Effector memory CD8-positive, alpha-beta T cell (primary cell): Measurements from ENCODE around the gene DBI.

Experiments used
- ATAC-seq: fragments of 150-1000 bp; cut with Tn5 transposase; replicated peaks from 2 replicates; pipeline ENCODE4 v1.10.0; 2021; ENCODE audit warnings: mild to moderate bottlenecking, moderate library complexity
- DNase-seq, 3 experiments: peaks; one replicate each; pipeline ENCODE4 v3.0.0; 2021
- H3K27ac Mint-ChIP-seq, 2 donors: one replicate each; pipeline ENCODE4 v1.8.0; 2022; ENCODE audit warnings: mild to moderate bottlenecking in 2 of 2, mixed read lengths in 2 of 2, moderate library complexity in 2 of 2
- H3K27me3 Mint-ChIP-seq, 2 donors: one replicate each; pipeline ENCODE4 v1.8.0; 2022; ENCODE audit warnings: mixed read lengths in 2 of 2
- H3K36me3 Mint-ChIP-seq: one replicate; pipeline ENCODE4 v1.8.0; 2022; ENCODE audit warnings: mild to moderate bottlenecking, moderate library complexity, mixed read lengths; ENCODE audit not compliant: insufficient read depth
- H3K4me1 Mint-ChIP-seq, 2 donors: one replicate each; pipeline ENCODE4 v1.8.0; 2022; ENCODE audit warnings: low read depth in 2 of 2, mixed read lengths in 2 of 2
- H3K4me3 Mint-ChIP-seq, 2 donors: one replicate each; pipeline ENCODE4 v1.8.0; 2022; ENCODE audit warnings: mild to moderate bottlenecking in 2 of 2, mixed read lengths in 2 of 2, moderate library complexity in 2 of 2
- H3K9me3 Mint-ChIP-seq, 2 donors: one replicate each; pipeline ENCODE4 v1.8.0; 2022; ENCODE audit warnings: mixed read lengths in 2 of 2

Gene DBI

DNA sequence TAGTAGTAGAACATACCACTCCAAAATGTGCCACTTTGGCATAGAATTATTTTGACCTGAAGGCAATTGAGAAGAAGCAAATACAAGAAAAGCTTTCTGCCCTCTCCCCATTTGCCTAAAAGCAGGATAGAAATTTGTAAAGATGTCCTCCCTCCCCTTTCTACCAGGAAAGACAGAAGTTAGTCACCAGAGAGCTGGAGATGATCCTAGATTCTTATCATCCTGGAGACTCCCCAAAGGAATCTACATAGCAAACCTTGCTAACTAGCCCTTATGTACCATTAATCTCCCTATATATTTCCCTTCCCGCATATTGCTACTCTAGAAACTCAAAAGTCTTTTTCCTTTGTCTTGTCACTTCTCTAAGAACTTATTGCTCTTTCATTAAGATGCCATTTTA is 52.3 kb downstream of the DBI start:
- Mint-ChIP-seq H3K9me3 (no peaks in the 10 kb centered on the region), H3K27ac (no peak overlapping the region), H3K36me3 (no peaks in the 10 kb centered on the region), H3K4me1 (no peaks in the 10 kb centered on the region), H3K4me3 (no peak overlapping the region), H3K27me3 (peaks cover 38 to 60% of the 10 kb centered on the region in 2 donors)
- ATAC-seq (no peak), DNase-seq (no peak)

DNA sequence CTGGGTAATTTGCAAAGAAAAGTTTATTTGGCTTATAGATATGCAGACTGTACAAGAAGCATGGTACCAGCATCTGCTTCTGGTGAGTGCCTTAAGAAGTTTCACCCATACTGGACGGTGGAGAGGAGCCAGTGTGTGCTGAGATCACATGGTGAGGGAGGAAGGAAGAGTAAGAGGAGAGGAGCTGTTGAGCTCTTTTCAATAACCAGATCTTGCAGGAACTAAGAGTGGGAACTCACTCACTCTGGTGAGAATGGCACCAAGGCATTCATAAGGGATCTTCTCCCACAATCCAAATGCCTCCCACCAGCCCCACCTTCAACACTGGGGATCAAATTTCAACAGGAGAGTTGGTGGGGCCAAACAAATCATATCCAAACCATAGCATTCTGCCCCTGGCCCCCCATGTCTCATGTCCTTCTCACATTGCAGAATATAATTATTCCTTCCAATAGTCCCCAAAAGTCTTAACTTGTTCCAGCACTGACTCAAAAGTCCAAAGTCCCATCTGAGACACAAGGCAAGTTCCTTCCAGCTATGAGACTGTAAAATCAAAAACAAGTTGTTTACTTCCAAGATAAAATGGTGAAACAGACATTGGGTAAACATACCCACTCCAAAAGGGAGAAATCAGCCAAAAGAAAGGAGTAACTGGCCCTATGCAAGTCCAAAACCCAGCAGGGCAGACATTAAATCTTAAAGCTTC is 53.2 kb downstream of the DBI start:
- Mint-ChIP-seq H3K4me1 (no peaks in the 10 kb centered on the region), H3K36me3 (no peaks in the 10 kb centered on the region), H3K9me3 (no peaks in the 10 kb centered on the region), H3K4me3 (no peak overlapping the region), H3K27me3 (peaks cover 46 to 69% of the 10 kb centered on the region in 2 donors), H3K27ac (no peak overlapping the region)
- ATAC-seq = no peak
- DNase-seq = no peak

DNA sequence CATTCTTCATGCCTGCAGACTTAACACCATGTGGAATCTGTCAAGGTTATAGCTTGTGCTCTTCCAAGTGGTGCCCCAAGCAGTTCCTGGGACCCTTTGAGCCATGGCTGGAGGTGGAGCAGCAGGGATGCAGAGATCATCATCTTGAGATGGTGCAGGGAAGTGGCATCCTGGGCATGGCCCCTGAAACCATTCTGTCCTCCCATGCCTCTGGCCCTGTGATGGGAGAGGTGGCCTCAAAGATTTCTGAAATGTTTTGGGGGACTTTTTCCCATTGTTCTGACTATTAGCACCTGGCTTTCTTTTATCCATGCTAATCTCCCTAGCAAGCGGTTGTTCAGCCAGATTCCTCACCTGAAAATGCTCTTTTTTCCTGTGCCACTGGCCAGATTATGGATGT is 54.5 kb downstream of the DBI start:
- no peak overlapping the region for H3K4me3 Mint-ChIP-seq

DNA sequence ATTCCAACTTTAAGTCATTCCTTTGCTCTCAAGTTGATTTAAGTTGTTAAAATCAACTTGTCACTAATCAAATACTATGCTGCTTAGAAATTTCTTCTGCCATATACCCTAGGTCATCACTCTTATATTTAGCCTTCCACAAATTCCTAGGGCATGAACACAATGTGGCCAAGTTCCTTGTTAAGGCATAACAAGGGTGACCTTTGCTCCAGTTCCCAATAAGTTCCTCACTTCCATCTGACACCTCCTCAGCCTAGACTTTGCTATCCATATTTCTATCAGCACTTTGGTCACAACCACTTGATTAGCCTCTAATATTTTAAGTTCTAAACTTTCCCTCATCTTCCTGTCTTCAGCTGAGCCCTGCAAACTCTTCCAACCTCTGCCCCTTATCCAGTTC is 55.0 kb downstream of the DBI start:
- Mint-ChIP-seq H3K36me3 (no peaks in the 10 kb centered on the region), H3K27ac (no peak overlapping the region), H3K4me1 (no peaks in the 10 kb centered on the region), H3K9me3 (no peaks in the 10 kb centered on the region), H3K27me3 (peaks cover 59 to 86% of the 10 kb centered on the region in 2 donors), H3K4me3 (no peak overlapping the region)
- ATAC-seq = no peak
- DNase-seq = no peak

More for the DNA sequence above, 54.5 kb downstream of the DBI start:
- no peaks in the 10 kb centered on the region for H3K9me3 Mint-ChIP-seq
- no peaks in the 10 kb centered on the region for H3K4me1 Mint-ChIP-seq
- no peak overlapping the region for H3K27ac Mint-ChIP-seq
- no peak for ATAC-seq
- no peak for DNase-seq
- peaks cover 58 to 83% of the 10 kb centered on the region in 2 donors for H3K27me3 Mint-ChIP-seq
- no peaks in the 10 kb centered on the region for H3K36me3 Mint-ChIP-seq
